Measurements from ENCODE around the gene MAST3. TPM values are rescaled to one million over a fixed set of nuclear protein-coding genes. Genes with fewer than 3 reads are reported as not detected.

Gene MAST3
- polyA plus RNA-seq, 1 of the 3 experiments (the other 2 are of a cell fraction): 4.5 TPM

- H3K4me3 ChIP-seq (ENCODE audit: low read depth in 2 of 2, low read length in 1 of 2): no peak overlapping the region
- DNase-seq: no peak
- TF ChIP-seq EZH2phosphoT487 (IDR thresholded peaks at IDR 0.05; ENCODE audit: borderline replicate concordance, low read depth) (no peak), MAX (IDR thresholded peaks at IDR 0.05; ENCODE audit: low read depth) (no peak), SIN3A (IDR thresholded peaks at IDR 0.05; ENCODE audit: borderline replicate concordance, low read depth, low read length) (no peak), PBX3 (IDR thresholded peaks at IDR 0.05) (no peak), NRF1 (IDR thresholded peaks at IDR 0.05; ENCODE audit: low read depth, low read length) (no peak), RCOR1 (IDR thresholded peaks at IDR 0.05; ENCODE audit: low read length) (no peak), MXI1 (IDR thresholded peaks at IDR 0.05; ENCODE audit: low read depth, low read length) (no peak), GABPA (IDR thresholded peaks at IDR 0.05; ENCODE audit: low read depth) (no peak), RXRA (IDR thresholded peaks at IDR 0.05; ENCODE audit: borderline replicate concordance, low read depth) (no peak), RFX5 (IDR thresholded peaks at IDR 0.05; ENCODE audit: low read length) (no peak), ELF1 (IDR thresholded peaks at IDR 0.05) (no peak), EP300 (IDR thresholded peaks at IDR 0.05; ENCODE audit: borderline replicate concordance in 1 of 2, low read depth in 1 of 2, low read length in 1 of 2) (no peak), GATA2 (CRISPR knock-in tag; IDR thresholded peaks at IDR 0.05) (no peak)
- TF ChIP-seq, protein P1, sequence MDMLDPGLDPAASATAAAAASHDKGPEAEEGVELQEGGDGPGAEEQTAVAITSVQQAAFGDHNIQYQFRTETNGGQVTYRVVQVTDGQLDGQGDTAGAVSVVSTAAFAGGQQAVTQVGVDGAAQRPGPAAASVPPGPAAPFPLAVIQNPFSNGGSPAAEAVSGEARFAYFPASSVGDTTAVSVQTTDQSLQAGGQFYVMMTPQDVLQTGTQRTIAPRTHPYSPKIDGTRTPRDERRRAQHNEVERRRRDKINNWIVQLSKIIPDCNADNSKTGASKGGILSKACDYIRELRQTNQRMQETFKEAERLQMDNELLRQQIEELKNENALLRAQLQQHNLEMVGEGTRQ (IDR thresholded peaks at IDR 0.05; ENCODE audit: borderline replicate concordance, low read depth, low read length): no peak
- TF ChIP-seq, protein P2, sequence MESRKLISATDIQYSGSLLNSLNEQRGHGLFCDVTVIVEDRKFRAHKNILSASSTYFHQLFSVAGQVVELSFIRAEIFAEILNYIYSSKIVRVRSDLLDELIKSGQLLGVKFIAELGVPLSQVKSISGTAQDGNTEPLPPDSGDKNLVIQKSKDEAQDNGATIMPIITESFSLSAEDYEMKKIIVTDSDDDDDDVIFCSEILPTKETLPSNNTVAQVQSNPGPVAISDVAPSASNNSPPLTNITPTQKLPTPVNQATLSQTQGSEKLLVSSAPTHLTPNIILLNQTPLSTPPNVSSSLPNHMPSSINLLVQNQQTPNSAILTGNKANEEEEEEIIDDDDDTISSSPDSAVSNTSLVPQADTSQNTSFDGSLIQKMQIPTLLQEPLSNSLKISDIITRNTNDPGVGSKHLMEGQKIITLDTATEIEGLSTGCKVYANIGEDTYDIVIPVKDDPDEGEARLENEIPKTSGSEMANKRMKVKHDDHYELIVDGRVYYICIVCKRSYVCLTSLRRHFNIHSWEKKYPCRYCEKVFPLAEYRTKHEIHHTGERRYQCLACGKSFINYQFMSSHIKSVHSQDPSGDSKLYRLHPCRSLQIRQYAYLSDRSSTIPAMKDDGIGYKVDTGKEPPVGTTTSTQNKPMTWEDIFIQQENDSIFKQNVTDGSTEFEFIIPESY (IDR thresholded peaks at IDR 0.05; ENCODE audit: borderline replicate concordance, low read depth): no peak
- TF ChIP-seq, protein P3, sequence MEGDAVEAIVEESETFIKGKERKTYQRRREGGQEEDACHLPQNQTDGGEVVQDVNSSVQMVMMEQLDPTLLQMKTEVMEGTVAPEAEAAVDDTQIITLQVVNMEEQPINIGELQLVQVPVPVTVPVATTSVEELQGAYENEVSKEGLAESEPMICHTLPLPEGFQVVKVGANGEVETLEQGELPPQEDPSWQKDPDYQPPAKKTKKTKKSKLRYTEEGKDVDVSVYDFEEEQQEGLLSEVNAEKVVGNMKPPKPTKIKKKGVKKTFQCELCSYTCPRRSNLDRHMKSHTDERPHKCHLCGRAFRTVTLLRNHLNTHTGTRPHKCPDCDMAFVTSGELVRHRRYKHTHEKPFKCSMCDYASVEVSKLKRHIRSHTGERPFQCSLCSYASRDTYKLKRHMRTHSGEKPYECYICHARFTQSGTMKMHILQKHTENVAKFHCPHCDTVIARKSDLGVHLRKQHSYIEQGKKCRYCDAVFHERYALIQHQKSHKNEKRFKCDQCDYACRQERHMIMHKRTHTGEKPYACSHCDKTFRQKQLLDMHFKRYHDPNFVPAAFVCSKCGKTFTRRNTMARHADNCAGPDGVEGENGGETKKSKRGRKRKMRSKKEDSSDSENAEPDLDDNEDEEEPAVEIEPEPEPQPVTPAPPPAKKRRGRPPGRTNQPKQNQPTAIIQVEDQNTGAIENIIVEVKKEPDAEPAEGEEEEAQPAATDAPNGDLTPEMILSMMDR (IDR thresholded peaks at IDR 0.05): no peak
- H2AFZ ChIP-seq (ENCODE audit: low read depth): no peak overlapping the region
- H3F3A ChIP-seq (replicated peaks; ENCODE audit: insufficient read depth): no peaks in the 10 kb centered on the region
- no peaks in the 10 kb centered on the region for H3K36me3 ChIP-seq (replicated peaks in 1 of 2; ENCODE audit: control insufficient read depth in 1 of 2, insufficient read depth in 2 of 2, low read length in 1 of 2)
- H4K20me1 ChIP-seq (ENCODE audit: insufficient read depth): no peaks in the 10 kb centered on the region
- no peaks in the 10 kb centered on the region for H3K4me1 ChIP-seq (ENCODE audit: control insufficient read depth in 1 of 2, insufficient read depth in 2 of 2, low read depth in 1 of 2, low read length in 1 of 2)
- H3K9ac ChIP-seq: no peak overlapping the region
- H3K4me2 ChIP-seq: no peak overlapping the region
- H3K79me2 ChIP-seq (ENCODE audit: insufficient read depth): no peaks in the 10 kb centered on the region
- POLR2A ChIA-PET: no interaction called here
- H3K9me3 ChIP-seq: no peaks in the 10 kb centered on the region
- H3K27me3 ChIP-seq (ENCODE audit: insufficient read depth): no peaks in the 10 kb centered on the region
- no peak overlapping the region for H3K27ac ChIP-seq (ENCODE audit: low read depth in 2 of 2, low read length in 1 of 2)
- no peaks in the 10 kb centered on the region for H3K9me2 ChIP-seq
- WGBS (ENCODE audit: low lambda C conversion rate): 74% methylated on average over 5 of the region's 5 CpGs
- CTCF ChIA-PET: interaction anchor here (0.9 to 1.1 kb wide), 2 partner anchors 9 to 136 kb away, joined by 4 read pairs; partner anchors contain the start of gene CCDC124
These were observed 29.2 kb upstream of the MAST3 start for GRCh38 chr19:18068395-18068794.
